Aorta (tissue), 5 donors: ENCODE measurements around the gene MAP4K3. TPM values are rescaled to one million over a fixed set of nuclear protein-coding genes. Genes with fewer than 3 reads are reported as not detected.

ENCODE experiments used
- ATAC-seq: fragments of 200-7000 bp; cut with Tn5 transposase; one replicate; pipeline ENCODE4 v1.9.1; 2022; ENCODE audit warnings: moderate library complexity; ENCODE audit not compliant: low FRiP score
- DNase-seq, 2 donors: peaks; one replicate each; pipeline ENCODE4 v3.0.0-alpha.2; 2020
- H3K27ac ChIP-seq, 2 donors: one replicate each; pipeline ENCODE4 v1.5.1; 2013; ENCODE audit warnings: low read length in 2 of 2, mild to moderate bottlenecking in 2 of 2, moderate library complexity in 2 of 2, control low read depth in 1 of 2, inconsistent platforms in 1 of 2, low read depth in 1 of 2
- H3K27me3 ChIP-seq, 2 donors: one replicate each; pipeline ENCODE4 v1.6.1; 2013; ENCODE audit warnings: control low read depth in 1 of 2, low read length in 1 of 2, mild to moderate bottlenecking in 1 of 2, moderate library complexity in 1 of 2; ENCODE audit not compliant: insufficient read depth in 2 of 2, control insufficient read depth in 1 of 2
- H3K36me3 ChIP-seq, 2 donors: one replicate each; pipeline ENCODE4 v1.6.1; 2013; ENCODE audit warnings: control low read depth in 1 of 2, low read length in 1 of 2, mild to moderate bottlenecking in 1 of 2; ENCODE audit not compliant: insufficient read depth in 2 of 2, control insufficient read depth in 1 of 2
- H3K4me1 ChIP-seq, 2 donors: one replicate each; pipeline ENCODE4 v1.6.1; 2013; ENCODE audit warnings: low read length in 2 of 2, control low read depth in 1 of 2, mild to moderate bottlenecking in 1 of 2, moderate library complexity in 1 of 2; ENCODE audit not compliant: insufficient read depth in 2 of 2, control insufficient read depth in 1 of 2
- H3K4me3 ChIP-seq, 2 donors: one replicate each; pipeline ENCODE4 v1.5.1; 2013; ENCODE audit warnings: low read length in 2 of 2, control low read depth in 1 of 2, mild to moderate bottlenecking in 1 of 2
- H3K9me3 ChIP-seq: one replicate; pipeline ENCODE4 v1.6.1; 2013; ENCODE audit warnings: mild to moderate bottlenecking, low read length; ENCODE audit not compliant: control insufficient read depth
- whole genome bisulfite sequencing, 2 donors: extraction: QIAGEN DNeasy Blood & Tissue Kit; methylation state at CpG; one replicate each; pipeline ENCODE4 v1.1.7; 2013; 5-methylcytosine and 5-hydroxymethylcytosine counted together
- intact Hi-C, 2 donors: fragments of 100-400 bp; cut with DNase I; formaldehyde crosslinking; loops; one replicate each; pipeline versions ENCODE4 v1.14.2 to v1.15.0; 2022
- polyA plus RNA-seq, 2 donors: library from polyadenylated mRNA; stranded (reverse); fragments of 200-250 nt; gene quantifications; one replicate each; pipeline ENCODE4 v1.2.3, GENCODE V29; 2013
- total RNA-seq, 2 donors: library from RNA; stranded (reverse); fragmentation: NEBNext Ultra II Directional; extraction: Animal tissue kit (Norgen Biotek cat#: 25700); gene quantifications; one replicate each; pipeline ENCODE4 v1.2.1, GENCODE V29; 2021
- donor health status: healthy with polysubstance abuse.
- donor health status: Bipolar disorder and iron deficiency.
- donor health status: DM: no; HTN: no; CAD: no.
- donor health status: DM: no; HTN: no; CAD: no.
- donor health status: DM: yes; HTN: yes; CAD: no.

Gene MAP4K3
- total and polyA plus RNA-seq, 4 donors, result 13.9 to 50.8 (median 32.9) TPM

DNA sequence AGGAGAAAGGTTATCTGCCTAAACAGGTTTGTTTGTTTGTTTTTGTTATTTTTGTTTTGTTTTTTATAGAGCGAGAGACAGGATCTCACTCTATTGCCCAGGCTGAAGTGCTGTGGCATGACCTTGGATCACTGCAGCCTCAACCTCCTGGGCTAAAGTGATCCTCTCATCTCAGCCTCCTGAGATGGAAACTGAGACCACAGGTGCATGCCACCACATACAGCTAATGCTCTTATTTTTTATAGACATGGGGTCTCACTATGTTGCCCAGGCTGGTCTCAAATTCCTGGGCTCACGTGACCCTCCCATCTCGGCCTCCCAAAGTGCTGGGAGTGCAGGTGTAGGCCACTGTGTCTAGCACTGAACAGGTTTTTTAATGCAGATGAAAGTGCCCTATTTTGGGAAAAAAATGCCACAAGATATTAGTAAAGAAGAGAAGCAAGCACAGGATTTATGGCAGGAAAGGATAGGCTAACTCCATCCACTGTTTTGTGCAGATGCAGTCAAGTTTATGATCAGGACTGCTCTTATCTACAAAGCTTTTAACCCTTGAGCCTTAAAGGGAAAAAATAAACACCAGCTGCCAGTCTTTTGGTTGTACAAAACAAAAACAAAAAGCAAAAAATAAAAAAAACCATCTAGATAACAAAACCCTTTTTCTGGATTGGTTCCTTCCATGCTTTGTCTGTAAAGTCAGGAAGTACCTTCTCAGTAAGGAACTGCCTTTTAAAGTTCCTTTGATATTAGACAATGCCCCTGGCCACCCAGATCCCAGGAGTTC lies 29.4 kb downstream of the MAP4K3 start:
- H3K27ac ChIP-seq, result no peak overlapping the region
- intact Hi-C loops, result no loop called here
- H3K36me3 ChIP-seq, result no peaks in the 10 kb centered on the region
- no peaks in the 10 kb centered on the region for H3K27me3 ChIP-seq
- H3K9me3 ChIP-seq, result no peaks in the 10 kb centered on the region
- DNase-seq (no peak), ATAC-seq (no peak)
- 94 to 96% methylated on average over 3 of the region's 3 CpGs for whole genome bisulfite sequencing, 2 donors
- peaks cover 3 to 12% of the 10 kb centered on the region in 2 donors for H3K4me1 ChIP-seq
- H3K4me3 ChIP-seq, result no peak overlapping the region

DNA sequence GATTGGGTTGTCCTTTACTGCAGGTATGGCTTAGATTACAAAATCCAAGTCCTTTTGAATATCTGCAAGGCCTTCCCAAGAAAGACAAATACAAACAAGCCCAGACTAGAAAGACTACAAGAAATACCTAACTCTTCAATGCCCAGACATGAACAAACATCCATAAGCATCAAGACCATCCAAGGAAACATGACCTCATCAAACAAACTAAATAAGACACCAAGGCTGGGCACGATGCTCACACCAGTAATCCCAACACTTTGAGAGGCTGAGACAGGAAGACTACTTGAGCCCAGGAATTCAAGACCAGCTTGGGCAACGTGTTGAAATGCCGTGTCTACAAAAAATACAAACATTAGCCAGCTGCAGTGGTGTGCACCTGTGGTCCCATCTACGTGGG lies 31.7 kb downstream of the MAP4K3 start:
- intact Hi-C loops, result no loop called here
- DNase-seq (no peak), ATAC-seq (no peak)
- Histone ChIP-seq H3K4me3 (no peak overlapping the region), H3K9me3 (no peaks in the 10 kb centered on the region), H3K4me1 (peaks cover 3 to 9% of the 10 kb centered on the region in 2 donors), H3K36me3 (no peaks in the 10 kb centered on the region), H3K27me3 (no peaks in the 10 kb centered on the region), H3K27ac (no peak overlapping the region)
- 59 to 70% methylated on average over 4 of the region's 4 CpGs for WGBS, 2 donors

DNA sequence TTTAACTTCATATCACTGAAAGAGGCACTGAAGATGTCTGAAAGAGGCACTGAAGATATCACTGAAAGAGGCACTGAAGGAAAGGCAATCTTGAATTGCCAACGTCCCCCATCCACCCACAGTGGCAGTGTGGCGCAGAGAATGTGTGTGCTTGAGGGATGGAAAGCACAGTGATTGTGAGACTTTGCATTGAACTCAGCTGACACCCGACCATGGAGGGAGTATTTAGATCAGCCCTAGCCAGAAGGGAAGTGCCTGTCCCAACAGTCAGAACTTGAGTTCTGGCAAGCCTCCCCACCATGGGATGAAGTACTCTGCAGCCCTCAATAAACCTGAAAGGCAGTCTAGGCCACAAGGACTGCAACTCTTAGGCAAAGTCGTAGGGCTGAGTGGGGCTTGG lies 33.8 kb downstream of the MAP4K3 start:
- Histone ChIP-seq H3K4me1 (peaks cover 1 to 14% of the 10 kb centered on the region in 2 donors), H3K4me3 (no peak overlapping the region), H3K27me3 (no peaks in the 10 kb centered on the region), H3K27ac (no peak overlapping the region), H3K9me3 (no peaks in the 10 kb centered on the region), H3K36me3 (no peaks in the 10 kb centered on the region)
- ATAC-seq (no peak), DNase-seq (peak in 1 of 2 donors; percentile 51)
- intact Hi-C loops, result no loop called here
- 45 to 51% methylated on average over 4 of the region's 4 CpGs for WGBS, 2 donors

DNA sequence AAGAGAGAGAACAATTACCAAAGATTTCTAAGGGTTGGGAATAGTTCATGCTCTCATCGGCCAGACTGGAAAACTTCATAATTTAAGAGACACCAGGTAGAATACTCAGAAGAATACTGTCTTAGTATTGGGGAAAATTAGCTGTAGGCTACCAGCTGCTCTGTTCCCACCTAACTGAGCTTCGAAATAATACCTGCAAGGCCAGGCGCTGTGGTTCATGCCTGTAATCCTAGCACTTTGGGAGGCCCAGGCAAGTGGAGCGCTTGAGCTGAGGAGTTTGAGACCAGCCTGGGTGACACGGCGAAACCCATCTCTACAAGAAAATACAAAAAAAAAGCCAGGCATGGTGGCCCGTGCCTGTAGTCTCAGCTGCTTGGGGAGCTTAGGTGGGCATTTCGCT lies 35.8 kb downstream of the MAP4K3 start:
- Histone ChIP-seq H3K9me3 (no peaks in the 10 kb centered on the region), H3K27me3 (no peaks in the 10 kb centered on the region), H3K4me1 (peaks cover 1 to 11% of the 10 kb centered on the region in 2 donors), H3K36me3 (no peaks in the 10 kb centered on the region), H3K4me3 (no peak overlapping the region), H3K27ac (no peak overlapping the region)
- no peak for DNase-seq
- no peak for ATAC-seq
- 88 to 91% methylated on average over 8 of the region's 8 CpGs for WGBS, 2 donors
- intact Hi-C loops, result no loop called here

DNA sequence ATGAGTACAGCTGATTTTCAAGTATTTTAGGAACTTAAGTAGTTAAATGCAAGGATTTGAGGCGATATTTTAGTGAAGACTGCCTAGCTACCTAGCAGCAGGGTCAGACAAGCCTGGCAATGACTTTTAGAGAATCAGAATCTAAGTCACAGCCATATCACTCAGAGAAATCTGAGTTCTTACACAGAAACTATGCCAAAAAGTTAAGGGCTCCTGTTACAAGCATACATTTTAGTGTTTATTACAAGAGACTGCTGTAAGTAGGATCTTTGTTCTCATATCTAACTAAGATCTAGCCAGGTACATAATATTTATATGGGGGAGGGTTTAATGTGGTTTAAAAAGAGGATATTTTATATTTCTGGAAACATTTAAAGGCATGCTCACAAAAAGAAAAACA lies 37.5 kb downstream of the MAP4K3 start:
- no peaks in the 10 kb centered on the region for H3K27me3 ChIP-seq
- peaks cover 0 to 13% of the 10 kb centered on the region in 2 donors for H3K4me1 ChIP-seq
- 3 to 9% methylated on average over 1 of the region's 1 CpG for WGBS, 2 donors
- no peak for ATAC-seq
- no peak overlapping the region for H3K4me3 ChIP-seq
- no peak overlapping the region for H3K27ac ChIP-seq
- no peaks in the 10 kb centered on the region for H3K9me3 ChIP-seq
- intact Hi-C loops, result no loop called here
- DNase-seq, result no peak
- H3K36me3 ChIP-seq, result no peaks in the 10 kb centered on the region

DNA sequence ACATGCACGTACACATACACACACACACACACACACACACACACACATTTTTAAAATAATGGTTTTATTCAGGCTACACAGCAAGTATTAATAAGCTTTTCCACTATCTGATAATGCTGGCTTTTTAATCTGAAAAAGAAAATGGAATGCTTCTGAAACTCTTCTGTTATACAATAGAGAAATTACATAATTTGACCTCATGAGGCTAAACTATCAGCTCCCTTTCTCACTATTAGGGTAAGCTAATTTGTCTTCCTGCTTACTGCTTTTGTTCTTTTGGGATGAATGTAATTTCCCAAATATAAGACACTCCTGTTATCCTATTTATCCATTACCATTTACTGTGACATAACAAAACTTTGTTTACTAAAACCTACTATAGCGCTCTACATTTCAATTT lies 41.8 kb downstream of the MAP4K3 start:
- no peak overlapping the region for H3K4me3 ChIP-seq
- WGBS, 2 donors, result 78 to 87% methylated on average over 2 of the region's 2 CpGs
- no peak overlapping the region for H3K27ac ChIP-seq
- H3K27me3 ChIP-seq, result no peaks in the 10 kb centered on the region
- DNase-seq (no peak), ATAC-seq (no peak)
- intact Hi-C loops, result no loop called here
- H3K9me3 ChIP-seq, result no peaks in the 10 kb centered on the region
- peaks cover 0 to 9% of the 10 kb centered on the region in 2 donors for H3K4me1 ChIP-seq
- H3K36me3 ChIP-seq, result no peaks in the 10 kb centered on the region

DNA sequence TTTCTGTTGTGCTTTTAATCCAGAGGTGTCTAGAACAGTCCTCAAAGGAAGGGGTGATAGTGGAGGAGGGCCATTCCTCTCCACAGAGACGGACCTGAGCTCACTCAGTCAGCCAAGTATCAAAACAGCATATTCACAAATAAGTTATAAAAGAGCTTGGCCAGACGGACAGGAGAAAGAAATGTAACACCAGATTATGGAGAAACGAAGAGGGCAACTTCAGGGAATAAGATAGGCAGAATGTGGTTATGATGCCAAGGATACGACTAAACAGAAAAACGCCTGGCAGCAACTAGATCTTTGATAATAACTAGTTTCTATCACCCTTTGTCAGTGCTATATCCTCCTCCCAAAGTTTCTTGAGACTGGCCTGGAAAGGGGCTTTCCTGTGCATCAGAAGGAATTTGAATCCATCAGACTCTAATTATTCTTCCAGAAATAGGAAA lies 42.5 kb downstream of the MAP4K3 start:
- Histone ChIP-seq H3K4me3 (no peak overlapping the region), H3K4me1 (peaks cover 0 to 12% of the 10 kb centered on the region in 2 donors), H3K9me3 (no peaks in the 10 kb centered on the region), H3K27ac (no peak overlapping the region), H3K27me3 (no peaks in the 10 kb centered on the region), H3K36me3 (no peaks in the 10 kb centered on the region)
- intact Hi-C loops, result no loop called here
- ATAC-seq, result no peak
- 6 to 10% methylated on average over 5 of the region's 5 CpGs for WGBS, 2 donors
- DNase-seq, result no peak

DNA sequence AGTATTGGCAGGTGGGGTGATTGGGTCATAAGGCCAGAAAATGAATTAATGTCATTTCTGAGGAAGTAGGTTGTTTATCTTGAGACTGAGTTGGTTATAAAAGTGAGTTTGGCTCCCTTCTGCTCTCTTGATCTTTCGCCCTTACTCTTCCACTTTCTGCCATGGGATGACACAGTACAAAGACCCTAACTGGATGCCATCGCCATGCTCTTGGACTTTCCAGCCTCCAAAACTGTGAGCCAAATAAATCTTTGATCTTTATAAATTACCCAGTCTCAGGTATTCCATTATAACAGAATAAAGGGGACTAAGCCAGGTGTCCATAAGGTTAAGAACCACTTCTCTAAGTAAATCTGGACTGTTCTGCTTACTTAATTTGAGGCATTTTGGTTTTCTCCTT lies 44.4 kb downstream of the MAP4K3 start:
- H3K9me3 ChIP-seq, result no peaks in the 10 kb centered on the region
- intact Hi-C loops, result no loop called here
- no peak for DNase-seq
- no peaks in the 10 kb centered on the region for H3K27me3 ChIP-seq
- no peak overlapping the region for H3K4me3 ChIP-seq
- 65 to 68% methylated on average over 2 of the region's 2 CpGs for WGBS, 2 donors
- no peak overlapping the region for H3K27ac ChIP-seq
- H3K4me1 ChIP-seq, result peaks cover 1 to 8% of the 10 kb centered on the region in 2 donors
- ATAC-seq, result no peak
- no peaks in the 10 kb centered on the region for H3K36me3 ChIP-seq

DNA sequence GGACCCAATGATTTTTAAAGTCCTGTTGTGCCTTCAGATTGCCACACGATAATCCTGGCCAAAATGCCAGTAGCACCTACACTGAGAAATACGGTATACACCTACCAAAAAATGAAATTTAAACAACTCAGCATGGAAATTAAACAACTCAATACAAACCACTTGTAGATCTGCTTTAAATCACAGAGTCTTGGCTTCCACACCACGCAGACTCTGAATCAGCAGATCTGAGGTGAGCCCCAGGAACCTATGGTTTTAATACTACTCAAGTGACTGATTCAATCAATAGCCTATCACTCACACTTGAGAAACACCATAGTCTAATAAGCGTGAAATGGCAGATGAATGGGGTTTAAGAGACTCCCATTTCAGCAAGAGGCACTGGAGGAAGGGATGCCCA lies 46.9 kb downstream of the MAP4K3 start:
- DNase-seq (no peak), ATAC-seq (no peak)
- Histone ChIP-seq H3K9me3 (no peaks in the 10 kb centered on the region), H3K27ac (no peak overlapping the region), H3K27me3 (no peaks in the 10 kb centered on the region), H3K4me3 (no peak overlapping the region), H3K36me3 (no peaks in the 10 kb centered on the region), H3K4me1 (peaks cover 1 to 8% of the 10 kb centered on the region in 2 donors)
- WGBS, 2 donors, result 78 to 79% methylated on average over 4 of the region's 4 CpGs
- intact Hi-C loops, result no loop called here
